ENCODE measurements around the gene PSMB11.
"Not testable (repeated sequence)": the region's sequence is repeated elsewhere in the genome, so short reads cannot be mapped to it uniquely, and the experiment has no call there.

Gene PSMB11

DNA sequence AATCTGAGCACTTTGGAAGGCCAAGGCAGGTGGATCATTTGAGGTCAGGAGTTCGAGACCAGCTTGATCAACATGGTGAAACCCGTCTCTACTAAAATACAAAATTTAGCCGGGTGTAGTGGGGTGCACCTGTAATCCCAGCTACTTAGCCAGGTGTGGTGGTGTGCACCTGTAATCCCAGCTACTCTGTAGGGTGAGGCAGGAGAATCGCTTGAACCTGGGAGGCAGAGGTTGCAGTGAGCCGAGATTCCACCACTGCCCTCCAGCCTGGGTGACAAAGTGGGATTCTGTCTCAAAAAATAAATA lies 28.3 kb upstream of the PSMB11 start:
- not testable (repeated sequence) for DNase-seq (ENCODE audit: low spot score)

DNA sequence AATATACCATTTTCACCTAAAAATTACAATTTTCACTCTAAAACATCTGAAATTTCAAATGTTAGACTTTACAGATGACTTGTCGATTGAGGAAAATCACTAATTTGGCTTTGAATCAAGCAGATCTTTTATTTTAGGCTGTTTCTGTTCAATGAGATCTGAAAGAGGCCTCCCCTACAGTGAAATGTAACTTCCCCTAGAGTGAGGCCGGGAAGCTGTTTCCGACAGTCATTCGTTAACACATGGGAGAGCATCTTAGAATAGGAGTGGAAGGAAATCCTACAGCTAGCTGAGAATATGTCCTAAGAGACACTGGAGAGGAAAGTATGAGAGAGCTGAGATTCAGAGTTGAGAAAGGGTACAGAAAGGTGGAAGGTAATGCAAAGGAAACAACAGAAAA lies 26.4 kb upstream of the PSMB11 start:
- DNase-seq (ENCODE audit: low spot score): no peak

DNA sequence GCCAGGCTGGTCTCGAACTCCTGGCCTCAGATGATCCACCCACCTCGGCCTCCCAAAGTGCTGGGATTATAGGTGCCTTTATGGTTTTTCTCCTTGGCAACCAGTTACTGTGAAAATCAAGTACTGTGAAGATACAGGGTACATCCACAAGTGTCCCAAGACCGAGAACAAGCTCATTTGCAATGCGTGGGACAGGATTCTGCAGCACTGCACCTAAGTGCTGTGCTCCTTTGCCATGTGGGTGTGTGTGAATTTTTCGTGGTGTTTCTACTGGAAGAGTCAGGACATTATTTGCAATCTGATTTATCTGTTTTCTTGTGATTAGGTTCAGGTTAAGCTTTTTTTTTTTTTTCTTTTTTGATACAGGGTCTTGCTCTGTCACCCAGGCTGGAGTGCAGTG lies 24.9 kb upstream of the PSMB11 start:
- no peak for DNase-seq (ENCODE audit: low spot score)

DNA sequence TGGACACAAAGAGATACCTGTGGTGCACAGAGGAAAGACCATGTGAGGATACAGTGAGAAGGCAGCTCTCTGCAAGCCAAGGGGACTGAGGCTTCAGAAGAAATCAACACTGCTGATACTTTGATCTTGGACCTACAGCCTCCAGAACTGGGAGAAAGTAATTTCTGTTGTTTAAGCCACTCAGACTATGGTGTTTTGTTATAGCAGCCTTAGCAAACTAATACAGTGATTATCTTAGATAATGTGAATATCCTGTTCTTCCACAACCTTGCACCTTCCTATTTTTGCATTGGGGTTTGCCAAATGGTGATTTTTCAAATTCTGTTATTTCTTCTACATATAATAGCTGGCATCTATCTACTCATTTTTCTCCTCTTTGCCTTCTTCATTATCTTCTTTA lies 23.9 kb upstream of the PSMB11 start:
- DNase-seq (ENCODE audit: low spot score): no peak

DNA sequence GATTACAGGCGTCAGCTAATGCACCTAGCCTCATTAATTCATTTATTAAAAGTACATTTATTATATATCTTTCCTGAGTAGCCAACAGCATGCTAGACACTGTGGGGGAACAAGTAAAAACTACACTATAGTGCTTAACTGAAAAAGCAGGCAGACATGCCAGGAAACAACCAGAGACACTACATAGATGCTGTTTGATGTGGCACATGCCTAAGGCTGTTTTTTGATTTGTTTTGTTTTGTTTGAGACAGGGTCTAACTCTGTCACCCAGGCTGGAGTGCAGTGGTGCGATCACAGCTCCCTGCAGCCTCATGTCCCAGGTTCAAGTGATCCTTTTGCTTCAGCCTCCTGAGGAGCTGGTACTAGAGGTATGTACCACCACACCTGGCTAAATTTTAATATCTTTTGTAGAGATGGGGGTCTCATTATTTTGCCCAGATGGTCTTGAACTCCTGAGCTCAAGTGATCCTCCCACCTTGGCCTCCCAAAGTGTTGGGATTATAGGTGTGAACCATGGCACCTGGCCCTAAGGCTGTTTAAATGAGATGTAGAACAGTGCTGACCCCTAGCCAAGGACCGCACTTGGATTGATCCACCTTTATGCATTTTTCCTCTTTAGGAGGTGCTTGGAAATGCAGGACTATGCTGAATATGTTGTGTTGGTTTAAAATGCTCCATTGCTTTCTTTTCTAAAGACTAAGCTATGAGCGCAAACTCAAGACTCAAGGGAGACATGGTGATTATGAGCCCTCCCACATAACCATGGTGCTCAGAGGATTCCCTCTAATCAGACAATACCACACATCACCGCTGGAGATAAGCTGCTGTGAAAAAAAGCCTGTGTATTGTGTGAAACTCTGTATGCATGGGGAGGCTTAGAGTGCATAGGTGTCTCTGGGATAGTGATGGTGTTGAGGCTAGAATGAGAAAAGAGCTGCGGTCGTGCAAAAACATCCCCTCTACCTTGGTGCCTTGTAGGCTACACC lies 21.6 kb upstream of the PSMB11 start:
- no peak for DNase-seq (ENCODE audit: low spot score)

DNA sequence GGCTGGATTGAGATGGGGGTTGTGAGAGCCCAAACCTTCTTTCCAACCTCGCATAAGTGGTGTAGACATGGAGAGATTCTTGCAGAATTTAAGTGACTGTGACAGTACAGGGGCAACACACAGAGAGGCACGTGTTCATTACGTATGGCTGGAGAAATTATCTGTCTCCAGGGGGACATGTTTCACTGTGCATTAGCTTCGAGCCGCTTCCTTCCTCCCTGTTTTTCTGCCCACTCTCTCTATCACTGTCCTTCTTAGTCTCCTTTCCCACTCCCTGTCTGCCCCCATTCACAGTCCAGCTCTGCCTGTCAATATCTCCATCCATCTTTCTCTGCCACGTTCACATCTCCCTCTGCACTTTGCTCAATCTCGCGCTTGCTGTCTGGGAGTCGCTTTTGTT lies 20.6 kb upstream of the PSMB11 start:
- DNase-seq (ENCODE audit: low spot score): no peak

DNA sequence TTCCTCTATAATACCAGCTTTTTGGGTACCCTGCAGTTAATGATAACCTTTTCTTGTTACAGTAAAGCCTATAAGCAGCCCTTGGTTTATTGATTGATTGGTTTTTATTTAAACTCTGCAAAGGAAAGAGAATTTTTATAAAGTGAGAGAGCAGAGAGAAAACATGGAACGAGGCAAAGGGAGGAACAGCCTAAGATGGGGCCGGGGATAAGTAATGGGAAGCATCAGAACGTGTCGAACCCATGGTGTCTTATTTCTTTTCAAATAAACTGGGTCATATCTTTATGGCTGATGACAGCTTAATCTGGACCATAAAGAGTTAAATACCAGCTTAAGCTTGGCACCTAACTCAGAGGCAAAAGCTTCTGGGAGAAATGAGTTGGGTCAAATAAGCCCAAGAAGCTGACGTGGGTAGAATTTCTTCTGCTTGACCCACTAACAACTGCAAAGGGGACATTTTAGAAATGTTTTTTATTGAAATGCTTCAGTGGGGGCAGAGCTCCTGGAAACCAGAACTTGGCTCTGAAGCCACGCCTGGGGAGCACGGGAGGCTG lies 20.0 kb upstream of the PSMB11 start:
- no peak for DNase-seq (ENCODE audit: low spot score)

DNA sequence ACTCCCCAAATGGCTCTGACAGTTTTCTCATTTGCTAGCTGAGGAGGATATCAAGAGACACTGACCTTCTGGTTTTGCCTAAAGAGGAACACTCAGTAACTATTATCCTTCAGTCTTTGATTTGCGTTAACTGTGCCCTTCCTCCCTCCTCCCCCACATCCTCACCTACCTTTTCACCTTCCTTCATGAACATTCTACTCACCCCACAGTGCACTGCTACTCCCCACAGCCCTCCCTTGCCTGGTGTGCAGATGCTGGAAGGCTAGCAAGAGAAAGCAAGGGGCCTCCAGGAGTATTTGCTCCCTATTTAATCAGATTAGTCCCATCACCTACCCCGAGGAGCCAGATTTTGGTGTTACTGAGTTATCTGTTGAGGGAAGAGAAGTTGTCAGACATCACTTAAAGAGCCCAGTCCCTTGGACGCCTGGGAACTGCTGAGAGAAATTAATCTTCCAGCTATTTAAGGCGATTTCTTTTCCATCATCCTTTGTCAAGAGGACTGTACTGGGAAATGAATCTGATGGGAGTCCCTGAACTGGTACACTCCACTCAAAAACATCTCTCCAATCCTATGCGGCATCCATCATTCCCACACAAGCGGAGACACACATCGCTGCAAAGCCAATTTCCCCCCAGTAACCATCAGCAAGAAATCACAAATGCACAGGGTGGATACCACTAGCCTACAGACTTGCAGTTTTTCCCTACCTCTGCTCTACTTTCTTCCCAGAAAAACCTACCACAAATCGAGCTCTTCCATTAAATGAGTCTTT lies 18.8 kb upstream of the PSMB11 start:
- no peak for DNase-seq (ENCODE audit: low spot score)

DNA sequence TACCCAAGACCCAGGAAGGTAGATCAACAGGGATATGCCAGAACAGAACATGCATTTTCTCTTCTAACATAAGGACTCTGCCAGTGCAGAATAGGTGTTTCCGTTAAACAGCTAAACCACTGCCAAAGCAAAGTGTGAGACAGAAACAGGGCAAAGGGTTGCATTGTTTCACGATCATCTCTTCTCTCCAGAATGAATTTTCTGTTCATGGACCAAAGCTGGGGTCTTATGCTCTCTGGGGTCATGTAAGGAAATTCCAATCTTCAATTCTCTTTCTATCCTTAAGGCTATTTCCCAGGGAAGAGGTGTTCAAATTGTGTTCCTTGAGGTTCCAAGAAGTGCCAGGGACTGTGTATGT lies 18.2 kb upstream of the PSMB11 start:
- no peak for DNase-seq (ENCODE audit: low spot score)

DNA sequence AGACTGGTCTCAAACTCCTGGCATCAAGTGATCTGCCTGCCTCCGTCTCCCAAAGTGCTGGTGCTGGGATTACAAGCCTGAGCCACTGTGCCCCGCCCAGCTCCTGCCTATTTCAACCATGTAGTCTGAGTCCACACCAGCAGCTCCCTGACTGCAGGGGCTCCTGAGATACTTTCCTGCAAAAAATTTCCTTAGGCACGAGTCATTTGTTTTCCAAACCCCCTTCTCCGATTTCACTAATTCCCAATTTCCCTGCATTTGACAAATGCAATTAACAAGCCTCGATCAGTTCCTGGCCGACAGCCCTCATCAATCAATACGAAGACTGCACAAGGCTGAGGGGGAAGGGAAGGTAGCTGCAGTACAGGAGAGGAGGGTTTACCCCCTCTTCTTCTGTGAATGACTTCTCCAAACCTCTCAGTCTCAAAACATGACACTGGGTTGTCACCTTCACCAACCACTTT lies 17.4 kb upstream of the PSMB11 start:
- DNase-seq (ENCODE audit: low spot score): no peak

DNA sequence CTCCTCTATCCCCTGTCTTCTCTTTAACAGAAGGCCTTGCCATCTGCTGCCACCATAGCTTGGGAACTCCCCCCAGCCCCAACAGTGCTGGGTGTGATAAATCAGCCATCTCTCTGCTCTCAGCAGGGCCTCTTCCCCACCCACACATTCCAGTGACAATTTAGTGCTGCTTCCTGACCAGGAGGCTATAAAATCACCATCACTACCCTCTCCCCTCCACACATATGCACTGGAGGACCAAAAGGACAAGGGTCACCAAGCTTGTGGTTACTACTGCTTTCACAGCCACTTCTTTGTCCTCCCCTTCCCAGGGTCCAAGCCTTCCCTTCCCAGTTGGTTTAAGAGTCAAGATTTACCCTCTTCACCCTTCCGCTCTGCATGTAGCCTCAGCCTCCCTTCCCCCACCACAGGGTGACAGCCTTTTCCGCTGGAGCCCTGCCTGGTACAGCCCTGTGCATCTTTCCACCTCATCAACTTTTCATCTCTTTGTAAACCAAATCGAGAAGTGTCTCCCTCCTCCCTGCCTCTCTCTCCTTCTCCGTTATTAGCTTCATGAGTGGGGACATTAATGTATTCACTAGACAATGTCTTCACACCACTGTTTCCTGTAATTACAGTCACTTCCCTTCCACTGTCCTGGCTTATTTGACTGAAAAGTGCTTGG lies 16.7 kb upstream of the PSMB11 start:
- no peak for DNase-seq (ENCODE audit: low spot score)

DNA sequence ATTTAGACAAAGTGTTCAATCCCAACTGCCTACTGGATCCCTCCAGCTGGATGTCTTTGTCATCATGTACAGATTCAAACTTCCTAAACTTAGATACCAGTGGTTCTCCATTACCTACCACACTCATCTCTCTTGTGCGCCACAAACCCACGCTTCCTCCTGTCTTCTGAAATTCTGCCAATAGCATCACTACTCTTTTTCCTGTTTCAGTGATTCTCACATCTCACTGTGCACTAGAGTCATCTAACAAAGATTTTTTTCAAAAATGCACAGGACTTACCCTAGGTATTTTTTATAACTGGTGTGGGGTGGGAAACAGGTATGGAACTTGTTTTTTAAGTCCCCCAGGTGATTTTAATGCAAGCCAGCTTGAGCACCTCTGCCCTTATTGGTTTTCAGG lies 13.2 kb upstream of the PSMB11 start:
- DNase-seq (ENCODE audit: low spot score): no peak

DNA sequence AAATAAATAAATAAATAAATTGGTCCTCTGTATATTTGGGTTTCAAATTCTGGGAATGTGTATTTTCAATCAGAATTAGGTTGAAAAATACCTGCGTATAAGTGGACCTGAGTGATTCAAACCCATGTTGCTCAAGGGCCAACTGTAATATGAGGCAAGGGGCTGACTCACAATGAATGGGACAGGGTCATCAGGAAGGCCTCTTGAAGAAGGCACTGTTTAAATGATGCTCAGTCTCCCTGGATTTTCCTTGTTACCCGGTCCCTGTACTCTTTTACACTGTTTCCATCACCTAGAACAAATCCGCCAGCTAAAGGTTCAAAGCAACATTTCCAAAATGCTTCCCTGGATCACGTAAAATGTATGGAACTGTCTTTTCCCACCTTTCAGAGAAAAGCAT lies 11.1 kb upstream of the PSMB11 start:
- DNase-seq (ENCODE audit: low spot score): no peak

DNA sequence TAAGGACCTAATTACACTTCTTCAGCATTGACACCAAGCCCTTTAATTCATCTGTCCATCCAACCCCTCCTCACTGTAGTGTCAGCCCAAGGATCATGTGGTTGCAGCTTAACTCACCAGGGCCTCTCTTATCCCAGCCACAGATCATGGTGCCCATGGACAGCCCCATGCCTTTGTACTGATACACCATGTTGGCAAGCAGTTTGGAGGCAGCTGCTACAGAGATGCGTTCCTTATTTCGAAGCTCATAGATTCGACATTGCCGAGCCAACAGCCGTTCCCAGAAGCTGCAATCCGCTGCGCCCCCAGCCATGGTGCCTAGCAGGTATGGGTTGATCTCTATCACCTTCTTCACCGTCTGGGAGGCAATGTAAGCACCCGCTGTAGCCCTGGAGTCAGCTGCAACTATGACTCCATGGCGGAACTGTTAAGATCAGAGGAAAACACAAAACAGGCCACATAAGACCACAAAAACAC lies 8.7 kb upstream of the PSMB11 start:
- DNase-seq (ENCODE audit: low spot score): no peak

DNA sequence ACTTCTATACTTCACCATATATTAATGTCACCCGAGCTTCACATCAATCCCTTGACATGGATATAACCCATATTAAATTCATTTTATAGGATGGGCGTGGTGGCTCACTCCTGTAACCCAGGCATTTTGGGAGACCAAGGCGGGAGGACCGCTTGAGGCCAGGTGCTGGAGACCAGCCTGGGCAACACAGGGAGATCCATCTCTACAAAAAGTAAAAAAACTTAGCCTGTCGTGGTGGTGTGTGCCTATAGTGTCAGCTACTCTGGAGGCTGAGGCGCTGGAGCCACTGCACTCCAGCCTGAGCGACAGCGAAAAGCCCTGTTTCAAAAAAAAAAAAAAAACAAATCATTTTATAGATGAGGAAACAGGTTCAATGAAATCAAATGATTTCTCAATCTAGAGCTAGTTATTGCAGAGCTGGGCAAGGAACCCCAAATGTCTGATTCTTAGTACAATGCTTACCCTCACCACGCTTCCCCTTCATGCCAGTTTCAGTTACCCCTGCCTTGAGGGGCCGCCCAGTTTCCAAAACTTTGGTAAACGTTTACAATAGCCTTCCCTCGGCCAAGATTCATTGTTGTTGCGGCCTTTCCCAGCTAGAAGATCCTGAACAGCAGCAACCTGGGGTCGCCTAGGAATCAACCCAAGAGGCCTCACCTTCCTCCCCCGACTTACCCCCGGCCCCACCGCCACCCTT lies 8.1 kb upstream of the PSMB11 start:
- no peak for DNase-seq (ENCODE audit: low spot score)

DNA sequence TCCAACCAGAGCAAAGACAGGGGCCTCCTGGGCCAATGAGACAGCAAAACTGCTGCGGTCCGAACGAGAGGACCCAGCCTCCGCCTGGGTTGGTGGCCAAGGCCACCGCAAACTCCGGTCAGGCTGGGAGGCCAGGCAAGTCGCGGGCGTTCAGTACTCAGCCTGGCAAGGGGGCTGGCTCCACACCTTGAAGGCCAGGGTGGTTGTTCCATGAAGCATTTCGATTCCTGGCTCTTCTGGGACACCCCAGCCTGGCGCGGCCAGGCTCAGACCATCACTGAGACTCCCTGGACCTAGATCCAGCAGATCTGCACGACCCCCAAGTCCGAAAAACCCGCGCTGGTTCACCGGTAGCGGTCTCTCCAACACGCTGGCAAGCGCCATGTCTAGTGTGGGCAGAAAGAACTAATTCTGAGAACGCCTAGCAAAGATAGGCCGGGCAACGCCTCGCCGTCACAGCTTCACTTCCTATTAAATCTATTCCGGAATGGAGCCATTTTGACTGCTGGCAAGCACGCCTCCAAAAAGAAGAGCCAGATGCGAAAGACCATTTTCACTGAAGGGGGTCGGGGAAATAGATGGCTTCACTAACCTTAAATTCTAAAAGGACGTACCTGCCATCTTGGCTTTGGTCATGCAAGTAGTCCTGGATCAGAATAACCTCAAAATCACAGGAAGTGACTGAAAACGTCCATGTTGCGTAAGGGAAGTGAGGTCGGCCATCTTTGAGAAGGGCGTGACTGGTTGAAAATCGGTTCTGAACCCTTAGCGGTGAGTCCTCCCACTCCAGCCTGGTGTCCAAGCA lies 7.3 kb upstream of the PSMB11 start, which contains the start of gene PSMB5:
TSS of gene PSMB5 (minus strand) at position 403 of the 805 bp plus-strand sequence. CDS start at position 384, 19 bp downstream.
- DNase-seq (ENCODE audit: low spot score): peak; percentile 97

DNA sequence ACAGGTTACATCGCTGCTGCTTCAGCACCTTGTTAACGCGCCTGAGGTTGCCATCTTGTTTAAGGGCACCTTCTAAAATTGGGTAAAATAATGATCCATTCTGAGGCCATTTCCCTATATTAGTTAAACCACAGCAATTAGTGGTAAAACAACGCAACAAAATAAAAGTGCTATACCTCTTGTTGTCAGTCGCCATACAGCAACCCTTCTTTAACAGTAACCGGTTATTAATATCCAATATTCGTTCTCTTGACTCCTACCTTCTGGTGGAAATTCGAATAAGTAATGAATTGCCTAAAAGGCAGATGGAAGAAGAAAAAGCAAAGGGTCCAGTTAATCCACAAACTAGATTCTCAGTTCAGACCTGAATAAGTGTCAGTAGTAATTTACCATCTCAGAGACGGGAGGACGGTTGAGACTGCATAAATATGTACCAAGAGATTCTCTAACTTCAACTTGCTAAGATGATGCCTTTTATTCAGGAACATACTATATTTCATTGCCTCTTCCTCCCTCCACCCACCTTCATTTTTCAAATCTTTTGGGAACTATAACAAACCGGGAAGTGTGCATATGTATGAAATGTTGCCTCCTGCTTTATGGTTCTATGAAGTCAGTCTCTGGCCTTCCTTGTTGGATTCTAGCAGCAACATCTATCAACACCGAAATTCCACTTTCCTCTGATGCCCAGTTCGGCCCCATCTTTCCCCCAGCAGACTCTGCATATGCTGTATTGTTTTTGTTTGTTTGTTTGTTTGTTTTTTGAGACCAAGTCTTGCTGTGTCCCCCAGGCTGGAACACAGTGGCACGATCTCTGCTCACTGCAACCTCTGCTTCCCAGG lies 6.5 kb upstream of the PSMB11 start:
- no peak for DNase-seq (ENCODE audit: low spot score)

DNA sequence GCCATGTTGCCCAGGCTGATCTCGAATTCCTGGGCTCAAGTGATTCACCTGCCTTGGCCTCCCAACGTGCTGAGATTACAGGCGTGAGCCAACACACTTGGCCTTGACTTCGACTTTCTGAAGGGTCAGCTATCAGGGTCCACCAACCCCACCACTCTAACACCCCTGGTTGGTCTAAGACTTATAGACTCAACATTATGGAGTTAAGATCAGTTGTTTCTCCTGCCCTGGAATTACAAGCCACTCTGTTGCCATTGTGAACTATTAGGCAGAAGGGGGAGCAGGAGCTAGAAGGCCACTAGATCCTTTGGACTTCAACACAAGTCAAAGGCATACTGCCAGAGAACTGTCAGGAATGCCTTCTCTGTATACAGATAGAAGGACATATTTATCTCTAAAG lies 1.9 kb upstream of the PSMB11 start:
- DNase-seq (ENCODE audit: low spot score): no peak

DNA sequence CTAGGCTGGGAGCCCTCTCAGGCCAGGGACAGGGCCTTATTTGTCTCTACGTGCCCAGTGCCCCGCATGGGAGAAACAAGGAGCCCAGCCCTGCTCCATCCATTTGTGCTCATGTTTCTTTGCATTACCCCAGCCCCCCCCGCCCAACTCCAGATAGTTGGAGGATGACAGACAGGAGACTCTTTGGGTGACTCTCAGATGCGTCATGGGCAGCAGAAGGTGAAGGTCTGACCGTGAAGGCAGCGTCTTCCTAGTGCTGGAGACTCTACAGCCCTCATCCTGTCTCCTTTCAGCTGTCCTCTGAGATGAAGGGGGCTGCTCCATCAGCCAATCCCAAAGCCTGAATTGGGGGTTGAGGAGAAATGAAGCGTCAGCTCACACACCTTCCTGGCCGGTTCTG lies 283 bp upstream of the PSMB11 start:
- DNase-seq (ENCODE audit: low spot score): no peak

DNA sequence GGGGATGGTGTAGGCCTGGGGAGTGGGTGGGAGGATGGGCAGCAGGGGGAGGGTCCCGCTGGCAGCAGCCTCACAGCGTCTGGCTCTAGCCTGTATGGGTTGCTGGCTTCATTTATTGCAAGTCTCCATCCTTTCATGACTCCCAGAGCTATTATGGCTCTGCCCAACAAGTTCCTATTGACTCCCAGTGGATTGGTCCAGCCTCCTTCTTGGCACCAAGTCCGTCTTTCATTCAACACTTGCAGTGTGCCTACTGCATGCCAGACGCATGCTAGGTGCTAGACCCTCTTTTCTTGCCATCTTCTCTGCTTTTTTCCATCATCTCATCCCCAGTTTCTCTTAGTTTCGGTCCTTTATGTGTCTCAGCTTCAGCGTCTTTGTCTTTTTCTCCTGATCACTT lies 1.1 kb downstream of the PSMB11 start:
- no peak for DNase-seq (ENCODE audit: low spot score)

Measured in Ammon's horn (tissue), 1 donor.